Body of pancreas (tissue), 4 donors: Measurements from ENCODE around the gene MUC21.

Experiments used
- CTCF ChIP-seq, 7 experiments: fragments of 450-650 bp in 4 of 7; fragments of 200-600 bp in 3 of 7; sonication (generic) in 3 of 7; IDR thresholded peaks; one replicate each; pipeline ENCODE4 v1.5.1; 2016 to 2019; ENCODE audit warnings: antibody characterized with exemption in 7 of 7
- POLR2A ChIP-seq, 3 donors: fragments of 450-650 bp; IDR thresholded peaks; one replicate each; pipeline ENCODE4 v1.6.1; 2016; ENCODE audit warnings: antibody characterized with exemption in 3 of 3, mild to moderate bottlenecking in 2 of 3

DNA sequence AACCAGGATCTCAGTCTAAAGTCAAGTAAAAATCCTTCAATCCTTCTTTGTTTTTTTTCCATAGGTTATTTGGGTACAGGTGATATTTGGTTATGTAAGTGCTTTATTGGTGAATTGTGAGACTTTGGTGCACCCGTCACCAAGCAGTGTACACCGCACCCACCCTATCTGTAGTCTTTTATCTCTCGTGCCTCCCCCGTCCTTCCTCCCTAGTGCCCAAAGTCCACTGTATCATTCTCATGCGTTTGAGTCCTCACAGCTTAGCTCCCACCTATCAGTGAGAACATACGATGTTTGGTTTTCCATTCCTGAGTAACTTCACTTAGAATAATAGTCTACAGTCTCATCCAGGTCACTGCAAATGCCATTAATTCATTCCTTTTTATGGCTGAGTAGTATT, 27.6 kb downstream of the MUC21 start:
- TF ChIP-seq CTCF (IDR thresholded peaks at IDR 0.05) (no peak), POLR2A (IDR thresholded peaks at IDR 0.05) (no peak)
